HG03280 (cell line): ENCODE measurements around the gene TNIK.
A peak's percentile ranks its signal among the peaks of the same experiment; 100 is the strongest.

ENCODE experiments used
- ATAC-seq: cut with Tn5 transposase; IDR thresholded peaks from one replicate; pipeline ENCODE4 v1.9.1; 2021; ENCODE audit warnings: mild to moderate bottlenecking, moderate library complexity; ENCODE audit not compliant: unreplicated experiment

The TNIK gene

GRCh38 chr3:171059978-171060377 is 400.2 kb downstream of the TNIK start:
- ATAC-seq: no peak

- ATAC-seq: no peak
Observed at GRCh38 chr3:171058873-171059603, 401.2 kb downstream of the TNIK start.

- ATAC-seq: no peak
Observed at GRCh38 chr3:171058058-171058457, 402.1 kb downstream of the TNIK start.

- ATAC-seq: no peak
Observed at GRCh38 chr3:171057072-171057471, 403.1 kb downstream of the TNIK start.

GRCh38 chr3:171056528-171056927 is 403.7 kb downstream of the TNIK start:
- ATAC-seq: no peak

GRCh38 chr3:171055336-171056178 is 404.6 kb downstream of the TNIK start:
- no peak for ATAC-seq

- ATAC-seq: no peak
Observed at GRCh38 chr3:171054921-171055320, 405.3 kb downstream of the TNIK start.

GRCh38 chr3:171054231-171054630 is 406.0 kb downstream of the TNIK start:
- no peak for ATAC-seq

- ATAC-seq: peak; percentile 87
Observed at GRCh38 chr3:171049861-171050444, 410.3 kb downstream of the TNIK start.

- no peak for ATAC-seq
Observed at GRCh38 chr3:171046760-171047159, 413.4 kb downstream of the TNIK start.

GRCh38 chr3:171044835-171045793 is 415.1 kb downstream of the TNIK start:
- ATAC-seq: no peak

- no peak for ATAC-seq
Observed at GRCh38 chr3:171044384-171044783, 415.8 kb downstream of the TNIK start.

GRCh38 chr3:171039674-171040073 is 420.5 kb downstream of the TNIK start:
- no peak for ATAC-seq

GRCh38 chr3:171038342-171038741 is 421.9 kb downstream of the TNIK start:
- no peak for ATAC-seq

GRCh38 chr3:171028779-171029232 is 431.4 kb downstream of the TNIK start:
- no peak for ATAC-seq

GRCh38 chr3:171028025-171028778 is 432.0 kb downstream of the TNIK start:
- no peak for ATAC-seq

GRCh38 chr3:171026597-171027293 is 433.5 kb downstream of the TNIK start, which contains the start of gene SLC2A2:
SLC2A2 (minus strand) TSS chr3:171026720; CDS start chr3:171026670, 50 bp downstream.
- no peak for ATAC-seq

GRCh38 chr3:171023566-171023965 is 436.6 kb downstream of the TNIK start:
- ATAC-seq: no peak

GRCh38 chr3:171021377-171021776 is 438.8 kb downstream of the TNIK start:
- no peak for ATAC-seq
